ENCODE results near the gene RBKS. TPM values are rescaled to one million over a fixed set of nuclear protein-coding genes. Genes with fewer than 3 reads are reported as not detected.

The RBKS gene
- total and polyA plus RNA-seq, 12 donors = 0.88 to 9.1 (median 5.0) TPM

DNA sequence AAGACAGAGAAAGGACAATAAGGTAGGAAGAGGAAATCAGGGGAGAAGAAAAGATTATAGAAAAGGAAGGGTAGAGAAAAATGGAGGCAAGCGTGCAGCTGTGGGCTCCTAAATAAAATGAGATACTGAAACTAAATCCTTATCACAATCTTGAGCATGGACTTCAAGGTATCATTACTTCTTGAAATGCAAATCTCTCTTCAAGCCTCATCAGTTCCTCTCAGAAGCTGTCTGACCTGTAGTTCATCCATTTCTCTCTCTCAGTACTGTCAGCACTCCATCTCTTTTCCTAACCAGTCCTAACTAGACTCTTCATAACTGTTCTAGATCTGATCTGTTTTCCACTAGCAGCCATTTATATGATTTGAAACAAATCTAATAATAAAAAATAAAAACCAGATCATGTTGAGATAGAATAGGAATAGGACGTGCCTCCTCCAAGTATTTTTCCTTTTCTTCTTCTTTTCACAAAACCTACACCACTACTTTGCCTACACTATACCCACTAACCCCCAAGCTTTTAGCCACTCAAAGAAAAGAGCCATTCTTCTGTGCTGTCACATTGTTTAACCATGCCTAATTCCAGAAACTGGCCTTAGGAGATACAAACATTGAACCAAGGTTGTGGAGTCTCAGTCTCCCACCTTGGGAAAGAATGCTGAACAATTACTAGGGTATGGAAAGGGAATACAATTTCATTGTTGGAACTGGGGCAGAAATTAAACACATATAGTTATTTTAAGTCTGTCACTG, 21.4 kb upstream of the RBKS start:
- Histone ChIP-seq H3K27ac (no peak overlapping the region), H3K36me3 (no peaks in the 10 kb centered on the region), H3K4me3 (no peak overlapping the region), H3K4me1 (peaks cover 2 to 42% (median 33%) of the 10 kb centered on the region in 9 donors), H3K27me3 (no peaks in the 10 kb centered on the region), H3K9me3 (no peaks in the 10 kb centered on the region)
- TF ChIP-seq, protein P1, sequence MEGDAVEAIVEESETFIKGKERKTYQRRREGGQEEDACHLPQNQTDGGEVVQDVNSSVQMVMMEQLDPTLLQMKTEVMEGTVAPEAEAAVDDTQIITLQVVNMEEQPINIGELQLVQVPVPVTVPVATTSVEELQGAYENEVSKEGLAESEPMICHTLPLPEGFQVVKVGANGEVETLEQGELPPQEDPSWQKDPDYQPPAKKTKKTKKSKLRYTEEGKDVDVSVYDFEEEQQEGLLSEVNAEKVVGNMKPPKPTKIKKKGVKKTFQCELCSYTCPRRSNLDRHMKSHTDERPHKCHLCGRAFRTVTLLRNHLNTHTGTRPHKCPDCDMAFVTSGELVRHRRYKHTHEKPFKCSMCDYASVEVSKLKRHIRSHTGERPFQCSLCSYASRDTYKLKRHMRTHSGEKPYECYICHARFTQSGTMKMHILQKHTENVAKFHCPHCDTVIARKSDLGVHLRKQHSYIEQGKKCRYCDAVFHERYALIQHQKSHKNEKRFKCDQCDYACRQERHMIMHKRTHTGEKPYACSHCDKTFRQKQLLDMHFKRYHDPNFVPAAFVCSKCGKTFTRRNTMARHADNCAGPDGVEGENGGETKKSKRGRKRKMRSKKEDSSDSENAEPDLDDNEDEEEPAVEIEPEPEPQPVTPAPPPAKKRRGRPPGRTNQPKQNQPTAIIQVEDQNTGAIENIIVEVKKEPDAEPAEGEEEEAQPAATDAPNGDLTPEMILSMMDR (IDR thresholded peaks at IDR 0.05) = no peak
- ATAC-seq (no peak), DNase-seq (no peak)
- 94 to 97% methylated on average over 2 of the region's 2 CpGs for WGBS, 2 donors
- intact Hi-C loops (cut with DNase I) = no loop called here

DNA sequence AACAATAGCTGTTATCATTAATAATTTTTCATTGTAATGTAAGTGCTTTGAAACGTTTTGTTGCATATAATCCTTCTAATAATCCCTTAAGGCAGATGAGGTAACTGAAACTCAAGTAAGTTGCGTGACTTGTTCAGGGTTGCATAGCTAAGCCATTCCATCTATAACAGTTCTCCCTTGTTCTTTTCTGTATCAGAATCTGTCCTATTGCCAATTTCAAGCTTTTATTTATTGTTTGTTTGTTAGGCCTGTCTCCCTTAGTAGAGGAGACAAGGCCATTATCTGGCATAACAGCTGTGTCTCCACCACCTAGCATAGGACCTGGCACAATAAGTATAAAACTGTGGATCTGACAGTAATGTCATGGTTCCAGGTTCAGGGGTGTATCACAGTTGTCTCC, 19.7 kb upstream of the RBKS start:
- TF ChIP-seq, protein P1 (IDR thresholded peaks at IDR 0.05) = no peak
- no peaks in the 10 kb centered on the region for H3K27me3 ChIP-seq
- intact Hi-C loops (cut with DNase I) = no loop called here
- H3K27ac ChIP-seq = no peak overlapping the region
- no peaks in the 10 kb centered on the region for H3K9me3 ChIP-seq
- ATAC-seq = no peak
- WGBS, 2 donors = 74 to 84% methylated on average over 2 of the region's 2 CpGs
- no peak overlapping the region for H3K4me3 ChIP-seq
- peaks cover 2 to 37% (median 26%) of the 10 kb centered on the region in 9 donors for H3K4me1 ChIP-seq
- no peak for DNase-seq
- no peaks in the 10 kb centered on the region for H3K36me3 ChIP-seq

DNA sequence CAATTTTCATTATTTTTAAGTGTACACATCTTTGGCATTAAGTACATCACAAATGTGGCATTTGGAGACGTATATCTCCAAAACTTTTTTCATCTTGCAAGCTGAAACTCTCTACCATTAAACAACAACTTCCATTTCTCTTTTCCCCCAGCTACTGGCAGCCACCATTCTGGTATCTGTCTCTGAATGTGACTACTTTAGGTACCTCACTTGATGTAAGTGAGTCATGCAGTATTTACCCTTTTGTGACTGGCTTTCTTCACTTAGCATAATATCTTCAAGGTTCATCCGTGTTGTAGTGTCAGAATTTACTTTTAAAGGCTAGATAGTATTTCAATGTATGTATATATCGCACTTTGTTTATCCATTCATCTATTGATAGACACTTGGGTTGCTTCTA, 17.4 kb upstream of the RBKS start:
- H3K9me3 ChIP-seq = no peaks in the 10 kb centered on the region
- intact Hi-C loops (cut with DNase I) = no loop called here
- H3K27me3 ChIP-seq = no peaks in the 10 kb centered on the region
- ATAC-seq = no peak
- H3K4me3 ChIP-seq = no peak overlapping the region
- peak overlapping the region in 1 of 10 donors; percentile 39 for H3K27ac ChIP-seq
- H3K4me1 ChIP-seq = peaks cover 0 to 33% (median 21%) of the 10 kb centered on the region in 9 donors
- no peaks in the 10 kb centered on the region for H3K36me3 ChIP-seq
- 54 to 55% methylated on average over 3 of the region's 3 CpGs for WGBS, 2 donors
- DNase-seq = no peak
- TF ChIP-seq, protein P1 (IDR thresholded peaks at IDR 0.05) = no peak

DNA sequence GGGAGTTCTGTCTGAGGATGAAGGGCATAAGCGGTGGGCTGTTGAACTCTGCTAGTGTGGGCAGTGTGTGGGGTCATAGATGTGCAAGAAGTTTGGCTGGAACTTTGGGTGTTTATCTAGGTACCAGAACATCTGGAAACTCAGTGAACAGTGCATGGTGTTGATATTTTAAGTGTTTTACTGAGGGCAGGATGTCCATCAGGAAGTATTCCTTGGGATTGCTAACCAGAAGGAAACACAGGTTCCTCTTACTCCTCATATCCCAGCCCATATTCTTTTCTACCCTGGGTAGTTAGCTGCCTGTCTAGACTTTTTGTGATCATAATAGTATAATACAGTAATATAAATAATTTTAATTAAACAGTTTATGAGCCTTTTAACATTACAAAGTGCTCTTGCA, 15.9 kb upstream of the RBKS start:
- peaks cover 0 to 11% (median 0%) of the 10 kb centered on the region in 9 donors for H3K36me3 ChIP-seq
- ATAC-seq (peak in 7 of 8 donors; percentile 20 to 79 (median 57)), DNase-seq (no peak)
- TF ChIP-seq, protein P1 (IDR thresholded peaks at IDR 0.05) = no peak
- no peaks in the 10 kb centered on the region for H3K27me3 ChIP-seq
- H3K4me1 ChIP-seq = peaks cover 0 to 33% (median 21%) of the 10 kb centered on the region in 9 donors
- peak overlapping the region in 5 of 10 donors; percentile 2 to 39 (median 33) for H3K27ac ChIP-seq
- no peaks in the 10 kb centered on the region for H3K9me3 ChIP-seq
- intact Hi-C loops (cut with DNase I) = no loop called here
- H3K4me3 ChIP-seq = no peak overlapping the region
- WGBS, 2 donors = 47 to 71% methylated on average over 1 of the region's 1 CpG

Measured in heart right ventricle (tissue), 16 donors.